Measurements from ENCODE around the gene BCL2. TPM values are rescaled to one million over a fixed set of nuclear protein-coding genes. Genes with fewer than 3 reads are reported as not detected.

Gene BCL2
- total RNA-seq, 1 donor from 2014 or later: 16.5 TPM

DNA sequence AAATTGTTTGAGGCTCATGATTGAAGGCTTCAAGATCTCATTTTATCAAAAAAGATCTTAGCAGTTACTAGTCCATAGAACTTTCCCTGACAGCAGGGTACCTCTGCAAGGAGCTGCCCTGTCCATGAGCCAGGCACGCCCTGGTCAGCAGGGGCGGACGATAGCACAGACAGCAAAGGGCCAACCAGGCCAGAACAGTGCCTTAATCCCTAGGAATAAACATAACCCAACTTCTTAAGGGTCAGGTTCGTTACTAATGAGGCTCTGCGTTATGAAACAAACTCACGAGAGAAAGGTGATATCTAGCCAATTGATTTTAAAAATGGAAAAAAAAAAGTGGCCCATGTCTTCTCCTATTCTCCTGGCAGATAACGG, 59.2 kb downstream of the BCL2 start:
- H3K27me3 Mint-ChIP-seq: no peaks in the 10 kb centered on the region
- no peaks in the 10 kb centered on the region for H3K36me3 Mint-ChIP-seq
- peak overlapping the region; percentile 75 for H3K27ac Mint-ChIP-seq
- peaks cover 35% of the 10 kb centered on the region for H3K4me1 Mint-ChIP-seq (ENCODE audit: unreplicated experiment)
- TF ChIP-seq CTCF (conservative IDR thresholded peaks at IDR 0.05): no peak
- peaks cover 4% of the 10 kb centered on the region for H3K9me3 Mint-ChIP-seq
- H3K4me3 Mint-ChIP-seq: no peak overlapping the region
- DNase-seq (ENCODE audit: extremely low spot score, unreplicated experiment): no peak

DNA sequence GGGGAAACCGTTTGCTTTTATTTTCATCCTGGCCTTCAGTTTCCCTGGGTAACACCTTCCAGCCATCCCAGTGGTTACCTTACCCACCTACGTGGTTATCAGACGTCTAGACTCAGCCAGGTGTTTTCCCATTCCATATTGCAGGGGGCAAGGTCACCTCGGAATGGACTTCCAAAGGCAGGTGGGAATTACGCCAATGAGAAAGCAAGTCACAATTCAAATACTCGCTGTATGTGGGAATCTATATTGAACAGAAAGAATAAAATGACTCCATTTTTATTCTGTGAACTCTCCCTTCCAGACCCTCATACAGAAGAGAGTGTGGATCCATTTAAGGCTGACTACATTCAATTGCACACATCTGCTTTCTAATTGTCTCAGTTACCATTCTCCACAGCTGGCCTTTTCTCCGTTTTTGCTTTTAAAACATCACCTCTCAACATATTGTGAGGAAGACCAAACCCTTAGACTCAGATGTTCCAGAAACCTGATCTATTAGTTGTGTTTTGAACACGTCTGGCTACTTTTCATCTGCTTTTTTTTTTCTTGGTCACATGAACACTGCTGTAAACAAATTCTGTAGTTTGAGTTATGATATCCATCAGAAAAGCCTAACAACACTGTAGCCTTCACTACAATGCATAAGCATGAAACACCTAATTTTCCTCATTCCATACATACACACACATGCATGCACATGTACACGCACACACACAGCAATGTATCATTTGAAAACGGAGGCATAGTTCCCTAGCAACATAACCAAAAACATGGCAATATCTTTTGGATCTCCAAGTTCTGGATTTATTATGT, 59.8 kb downstream of the BCL2 start:
- no peak for DNase-seq (ENCODE audit: extremely low spot score, unreplicated experiment)
- Mint-ChIP-seq H3K36me3 (peaks cover 2% of the 10 kb centered on the region), H3K27ac (peak overlapping the region; percentile 75), H3K4me3 (no peak overlapping the region), H3K9me3 (peaks cover 4% of the 10 kb centered on the region), H3K27me3 (no peaks in the 10 kb centered on the region), H3K4me1 (ENCODE audit: unreplicated experiment) (peaks cover 35% of the 10 kb centered on the region)
- no peak for TF ChIP-seq CTCF (conservative IDR thresholded peaks at IDR 0.05)

- DNase-seq (ENCODE audit: extremely low spot score, unreplicated experiment): no peak
- Mint-ChIP-seq H3K27ac (peak overlapping the region; percentile 75), H3K27me3 (no peaks in the 10 kb centered on the region), H3K9me3 (peaks cover 4% of the 10 kb centered on the region), H3K36me3 (peaks cover 5% of the 10 kb centered on the region), H3K4me3 (no peak overlapping the region), H3K4me1 (ENCODE audit: unreplicated experiment) (peaks cover 35% of the 10 kb centered on the region)
- no peak for TF ChIP-seq CTCF (conservative IDR thresholded peaks at IDR 0.05)
These were observed 60.6 kb downstream of the BCL2 start for GRCh38 chr18:63258749-63259566.

DNA sequence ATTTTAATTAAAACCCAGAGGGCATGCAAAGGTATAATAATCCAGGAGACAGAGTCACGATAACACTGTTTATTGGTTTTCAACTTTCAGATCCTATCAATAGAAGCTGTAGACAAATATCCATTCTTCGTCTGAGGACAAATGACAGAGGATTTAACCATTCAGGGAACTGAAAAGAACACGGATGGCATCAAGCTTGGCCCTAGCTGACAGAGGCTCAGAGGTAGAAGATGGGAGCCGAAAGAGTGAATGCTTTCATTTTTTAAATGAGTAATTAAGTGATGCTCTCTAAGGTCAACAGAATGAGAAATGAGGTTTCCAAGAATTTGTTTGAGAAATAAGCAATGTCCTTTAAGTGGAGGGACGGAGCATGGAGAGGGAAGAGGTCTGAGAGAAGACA, 62.1 kb downstream of the BCL2 start:
- TF ChIP-seq CTCF (conservative IDR thresholded peaks at IDR 0.05): no peak
- DNase-seq (ENCODE audit: extremely low spot score, unreplicated experiment): no peak
- no peak overlapping the region for H3K4me3 Mint-ChIP-seq
- H3K36me3 Mint-ChIP-seq: peaks cover 12% of the 10 kb centered on the region
- peaks cover 4% of the 10 kb centered on the region for H3K9me3 Mint-ChIP-seq
- H3K27ac Mint-ChIP-seq: no peak overlapping the region
- peaks cover 31% of the 10 kb centered on the region for H3K4me1 Mint-ChIP-seq (ENCODE audit: unreplicated experiment)
- H3K27me3 Mint-ChIP-seq: no peaks in the 10 kb centered on the region

DNA sequence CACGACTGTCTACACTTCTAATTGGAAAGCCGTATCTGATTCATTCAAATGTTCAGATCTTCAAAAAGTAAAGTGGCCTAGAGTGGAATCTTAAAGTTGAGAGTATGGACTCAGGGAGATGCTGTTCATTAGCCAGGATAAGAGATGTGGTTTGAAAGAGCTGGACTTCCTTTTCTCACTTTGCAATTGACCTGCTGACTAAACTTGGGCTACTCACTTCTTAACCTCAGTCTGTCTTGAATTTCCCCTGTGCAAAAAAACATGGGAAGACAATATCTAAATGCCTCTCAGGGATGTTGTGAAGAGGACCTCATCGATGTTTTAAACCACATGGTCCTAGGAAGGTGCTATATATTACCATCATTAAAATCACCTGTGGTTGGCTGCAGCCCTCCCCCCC, 64.1 kb downstream of the BCL2 start:
- no peaks in the 10 kb centered on the region for H3K9me3 Mint-ChIP-seq
- no peak for TF ChIP-seq CTCF (conservative IDR thresholded peaks at IDR 0.05)
- H3K4me3 Mint-ChIP-seq: no peak overlapping the region
- DNase-seq (ENCODE audit: extremely low spot score, unreplicated experiment): no peak
- H3K36me3 Mint-ChIP-seq: peaks cover 13% of the 10 kb centered on the region
- no peak overlapping the region for H3K27ac Mint-ChIP-seq
- H3K27me3 Mint-ChIP-seq: no peaks in the 10 kb centered on the region
- peaks cover 20% of the 10 kb centered on the region for H3K4me1 Mint-ChIP-seq (ENCODE audit: unreplicated experiment)
